GM23248 (cell line): ENCODE results near the gene ABCG5.

Experiments used
- EZH2 ChIP-seq: fragments of 200-600 bp; sonication (generic); IDR thresholded peaks from 2 replicates; pipeline ENCODE4 v1.6.1; 2018; ENCODE audit warnings: antibody characterized with exemption, mild to moderate bottlenecking; ENCODE audit not compliant: insufficient read depth, poor library complexity, severe bottlenecking
- EZH2phosphoT487 ChIP-seq: fragments of 200-600 bp; sonication (generic); IDR thresholded peaks from 2 replicates; pipeline ENCODE4 v1.6.1; 2018; ENCODE audit warnings: antibody characterized with exemption, moderate library complexity, mild to moderate bottlenecking, low read depth; ENCODE audit not compliant: insufficient read depth

DNA sequence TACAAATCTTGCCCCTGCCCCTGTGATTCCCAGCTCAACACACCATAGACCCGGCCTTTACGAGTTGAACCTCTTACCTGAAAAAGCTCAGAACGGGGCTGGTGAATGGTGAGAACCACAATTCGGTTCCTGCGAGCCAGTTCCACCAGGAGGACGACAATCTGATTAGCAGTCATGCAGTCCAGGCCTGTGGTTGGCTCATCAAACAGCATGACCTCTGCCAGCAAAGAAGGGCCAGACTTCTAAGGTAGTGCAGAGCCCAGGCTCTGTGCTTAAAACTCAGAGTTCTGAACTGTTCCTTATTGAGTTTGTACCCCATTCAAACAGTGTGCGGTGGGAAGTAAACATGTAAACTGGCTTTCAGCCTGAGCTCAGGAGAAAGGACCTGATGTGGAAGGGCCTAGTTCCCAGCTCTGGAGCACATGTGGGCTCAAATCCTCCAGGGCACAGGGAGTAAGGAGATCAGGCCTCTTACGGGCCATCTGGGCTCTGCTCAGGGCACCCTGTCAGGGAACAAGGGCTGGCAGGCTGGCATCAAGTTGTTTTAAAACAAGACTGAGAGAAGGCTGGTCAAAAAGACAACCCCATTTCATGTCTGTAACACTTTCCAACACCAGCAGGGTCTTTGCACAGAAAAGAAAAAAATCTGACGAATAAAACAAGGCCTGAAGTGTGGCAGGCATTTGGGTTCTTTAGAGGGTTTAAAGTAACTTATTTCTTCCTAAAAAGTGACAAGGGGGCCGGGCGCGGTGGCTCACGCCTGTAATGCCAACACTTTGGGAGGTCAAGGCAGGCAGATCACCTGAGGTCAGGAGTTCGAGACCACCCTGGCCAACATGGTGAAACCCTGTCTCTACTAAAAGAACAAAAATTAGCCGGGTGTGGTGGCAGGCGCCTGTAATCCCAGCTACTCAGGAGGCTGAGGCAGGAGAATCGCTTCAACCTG lies 12.1 kb downstream of the ABCG5 start:
- TF ChIP-seq EZH2 = no peak
- no peak for TF ChIP-seq EZH2phosphoT487
